ENCODE data around the gene YARS2. TPM values are rescaled to one million over a fixed set of nuclear protein-coding genes. Genes with fewer than 3 reads are reported as not detected.

Gene YARS2
- total RNA-seq, 1 experiment from 2014 or later: 41.4 TPM

DNA sequence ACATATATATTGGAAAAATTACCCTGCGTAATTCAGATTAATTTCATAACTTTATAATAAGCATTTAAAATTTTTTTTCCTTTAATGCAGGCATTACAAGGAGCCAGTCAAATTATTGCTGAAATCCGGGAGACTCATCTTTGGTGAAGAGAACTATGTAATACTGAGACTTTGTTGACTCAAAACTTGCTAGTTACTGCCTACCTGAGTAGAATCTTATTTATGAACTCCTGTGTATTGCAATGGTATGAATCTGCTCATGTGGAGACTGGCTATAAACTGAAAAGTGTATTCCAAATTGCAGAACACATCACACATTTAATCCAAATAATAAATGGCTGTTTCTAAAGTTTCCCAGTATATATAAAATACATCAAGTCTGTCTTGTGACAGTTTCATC, 12.4 kb downstream of the YARS2 start:
- Mint-ChIP-seq H3K9me3 (no peaks in the 10 kb centered on the region), H3K36me3 (ENCODE audit: insufficient read depth in 1 of 3, low read depth in 3 of 3) (peaks cover 32 to 84% (median 79%) of the 10 kb centered on the region in 3 experiments), H3K27ac (no peak overlapping the region), H3K4me3 (no peak overlapping the region), H3K27me3 (ENCODE audit: low read depth) (no peaks in the 10 kb centered on the region), H3K4me1 (peaks cover 13 to 15% of the 10 kb centered on the region in 2 experiments)
- Histone ChIP-seq H3K4me1 (ENCODE audit: insufficient read depth, low read length) (no peaks in the 10 kb centered on the region), H4K8ac (replicated peaks; ENCODE audit: insufficient read length, low read depth, low read length) (no peak overlapping the region), H2BK20ac (ENCODE audit: low read depth, low read length, poor library complexity, severe bottlenecking) (no peak overlapping the region), H2AFZ (ENCODE audit: low read length) (no peak overlapping the region), H3K79me1 (ENCODE audit: insufficient read depth, low read depth, low read length, poor library complexity, severe bottlenecking) (no peaks in the 10 kb centered on the region), H4K20me1 (ENCODE audit: control insufficient read depth, insufficient read depth, insufficient read length) (no peaks in the 10 kb centered on the region), H2BK120ac (ENCODE audit: low read depth, low read length, poor library complexity, severe bottlenecking) (no peak overlapping the region), H3K9me3 (ENCODE audit: control insufficient read depth, low read depth, low read length) (no peaks in the 10 kb centered on the region), H3K14ac (ENCODE audit: insufficient read depth, low read length) (no peak overlapping the region), H4K91ac (ENCODE audit: insufficient read length, low read depth, low read length) (no peak overlapping the region), H2BK15ac (ENCODE audit: low read depth, low read length) (no peak overlapping the region), H3K27ac (ENCODE audit: insufficient read length, low read depth, low read length) (no peak overlapping the region), H2BK5ac (ENCODE audit: insufficient read length, low read length) (no peak overlapping the region), H3K56ac (ENCODE audit: insufficient read length, low read depth, low read length) (no peak overlapping the region), H3K4me2 (ENCODE audit: insufficient read depth, insufficient read length, low read length) (no peak overlapping the region), H3K23ac (ENCODE audit: insufficient read length, low read depth, low read length) (no peak overlapping the region), H4K5ac (ENCODE audit: insufficient read length, low read depth, low read length) (no peak overlapping the region), H2BK12ac (ENCODE audit: insufficient read length, low read depth, low read length) (no peak overlapping the region), H3K79me2 (ENCODE audit: insufficient read depth, low read length) (no peaks in the 10 kb centered on the region), H2AK5ac (ENCODE audit: insufficient read length, low read length) (no peak overlapping the region), H3K23me2 (ENCODE audit: insufficient read length, low read depth, low read length, poor library complexity, severe bottlenecking) (no peaks in the 10 kb centered on the region), H3K4ac (ENCODE audit: low read depth, low read length) (no peak overlapping the region), H3K9ac (ENCODE audit: extremely low read depth, insufficient read length, low read length) (no peak overlapping the region), H3T11ph (ENCODE audit: low read length) (no peak overlapping the region), H3K27me3 (ENCODE audit: insufficient read depth, low read length) (no peaks in the 10 kb centered on the region), H3K18ac (ENCODE audit: insufficient read length, low read depth, low read length) (no peak overlapping the region)
- DNase-seq: no peak
- TF ChIP-seq, protein P1, sequence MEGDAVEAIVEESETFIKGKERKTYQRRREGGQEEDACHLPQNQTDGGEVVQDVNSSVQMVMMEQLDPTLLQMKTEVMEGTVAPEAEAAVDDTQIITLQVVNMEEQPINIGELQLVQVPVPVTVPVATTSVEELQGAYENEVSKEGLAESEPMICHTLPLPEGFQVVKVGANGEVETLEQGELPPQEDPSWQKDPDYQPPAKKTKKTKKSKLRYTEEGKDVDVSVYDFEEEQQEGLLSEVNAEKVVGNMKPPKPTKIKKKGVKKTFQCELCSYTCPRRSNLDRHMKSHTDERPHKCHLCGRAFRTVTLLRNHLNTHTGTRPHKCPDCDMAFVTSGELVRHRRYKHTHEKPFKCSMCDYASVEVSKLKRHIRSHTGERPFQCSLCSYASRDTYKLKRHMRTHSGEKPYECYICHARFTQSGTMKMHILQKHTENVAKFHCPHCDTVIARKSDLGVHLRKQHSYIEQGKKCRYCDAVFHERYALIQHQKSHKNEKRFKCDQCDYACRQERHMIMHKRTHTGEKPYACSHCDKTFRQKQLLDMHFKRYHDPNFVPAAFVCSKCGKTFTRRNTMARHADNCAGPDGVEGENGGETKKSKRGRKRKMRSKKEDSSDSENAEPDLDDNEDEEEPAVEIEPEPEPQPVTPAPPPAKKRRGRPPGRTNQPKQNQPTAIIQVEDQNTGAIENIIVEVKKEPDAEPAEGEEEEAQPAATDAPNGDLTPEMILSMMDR (conservative IDR thresholded peaks at IDR 0.05): no peak
- no CpG with 5 or more reads among the region's 2 CpGs for WGBS (ENCODE audit: extremely low coverage, insufficient read length, low lambda C conversion rate)
